Hepatocyte (in vitro differentiated cells): ENCODE results near the gene JUND.

Source experiments
- EZH2 ChIP-seq: fragments of 200-600 bp; sonication (generic); IDR thresholded peaks from 2 replicates; pipeline ENCODE4 v1.6.1; 2016; ENCODE audit warnings: antibody characterized with exemption, mild to moderate bottlenecking, borderline replicate concordance
- EZH2phosphoT487 ChIP-seq: fragments of 200-600 bp; sonication (generic); IDR thresholded peaks from one replicate; pipeline ENCODE4 v1.6.1; 2018; ENCODE audit warnings: antibody characterized with exemption, mild to moderate bottlenecking, low read depth, moderate library complexity; ENCODE audit not compliant: unreplicated experiment, severe bottlenecking
- TF ChIP-seq, protein P1 (sequence below): fragments of 200-600 bp; sonication (generic); IDR thresholded peaks from 2 replicates; pipeline ENCODE4 v1.5.1; 2016; ENCODE audit warnings: antibody characterized with exemption, mild to moderate bottlenecking; ENCODE audit not compliant: poor library complexity

GRCh38 chr19:18282021-18282787, 782 bp upstream of the JUND start:
- TF ChIP-seq, protein P1, sequence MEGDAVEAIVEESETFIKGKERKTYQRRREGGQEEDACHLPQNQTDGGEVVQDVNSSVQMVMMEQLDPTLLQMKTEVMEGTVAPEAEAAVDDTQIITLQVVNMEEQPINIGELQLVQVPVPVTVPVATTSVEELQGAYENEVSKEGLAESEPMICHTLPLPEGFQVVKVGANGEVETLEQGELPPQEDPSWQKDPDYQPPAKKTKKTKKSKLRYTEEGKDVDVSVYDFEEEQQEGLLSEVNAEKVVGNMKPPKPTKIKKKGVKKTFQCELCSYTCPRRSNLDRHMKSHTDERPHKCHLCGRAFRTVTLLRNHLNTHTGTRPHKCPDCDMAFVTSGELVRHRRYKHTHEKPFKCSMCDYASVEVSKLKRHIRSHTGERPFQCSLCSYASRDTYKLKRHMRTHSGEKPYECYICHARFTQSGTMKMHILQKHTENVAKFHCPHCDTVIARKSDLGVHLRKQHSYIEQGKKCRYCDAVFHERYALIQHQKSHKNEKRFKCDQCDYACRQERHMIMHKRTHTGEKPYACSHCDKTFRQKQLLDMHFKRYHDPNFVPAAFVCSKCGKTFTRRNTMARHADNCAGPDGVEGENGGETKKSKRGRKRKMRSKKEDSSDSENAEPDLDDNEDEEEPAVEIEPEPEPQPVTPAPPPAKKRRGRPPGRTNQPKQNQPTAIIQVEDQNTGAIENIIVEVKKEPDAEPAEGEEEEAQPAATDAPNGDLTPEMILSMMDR, result peak; percentile 12
- TF ChIP-seq EZH2phosphoT487, result no peak
- TF ChIP-seq EZH2, result no peak
